IMR-90 (cell line): ENCODE data around the gene LSMEM2. TPM values are rescaled to one million over a fixed set of nuclear protein-coding genes. Genes with fewer than 3 reads are reported as not detected.

Experiments
- ATAC-seq: fragments of 200-7000 bp; cut with Tn5 transposase; 2 replicates; pipeline ENCODE4 v1.9.1; 2020; ENCODE audit warnings: low read depth, mild to moderate bottlenecking, moderate library complexity
- BruUV-seq: library from RNA; stranded (reverse); fragments of 400-500 nt; replicated peaks from 2 replicates; lab custom pipeline; 2021; lab: Mats Ljungman, UMichigan
- CTCF ChIA-PET: fragments of 300-600 bp; formaldehyde crosslinking; extraction: SDS; loops from one replicate; lab custom pipeline; 2021; ENCODE audit warnings: antibody characterized with exemption; lab: Yijun Ruan, JAX
- POLR2A ChIA-PET: fragments of 300-600 bp; sonication (Branson Sonifier 250); formaldehyde crosslinking; loops from one replicate; lab custom pipeline; 2022; ENCODE audit warnings: antibody characterized with exemption; ENCODE audit not compliant: unreplicated experiment; lab: Charles Lee
- DNase-seq: peaks from one replicate; pipeline ENCODE4 v3.0.0; 2013
- H2AFZ ChIP-seq: replicated peaks from 2 replicates; pipeline ENCODE3; 2013; ENCODE audit warnings: low read length, mild to moderate bottlenecking; ENCODE audit not compliant: poor library complexity
- H2AK5ac ChIP-seq: 2 replicates; pipeline ENCODE4 v1.6.1; 2013; ENCODE audit warnings: low read depth, low read length, inconsistent platforms
- H2AK9ac ChIP-seq: replicated peaks from 2 replicates; pipeline ENCODE3; 2013; ENCODE audit warnings: mild to moderate bottlenecking, low read depth, low read length, moderate library complexity; ENCODE audit not compliant: poor library complexity
- H2BK120ac ChIP-seq: 2 replicates; pipeline ENCODE4 v1.6.1; 2013; ENCODE audit warnings: low read depth, low read length, inconsistent platforms
- H2BK15ac ChIP-seq: 3 replicates; pipeline ENCODE4 v1.6.1; 2013; ENCODE audit warnings: low read depth, low read length, inconsistent platforms
- H2BK20ac ChIP-seq: 2 replicates; pipeline ENCODE4 v1.6.1; 2013; ENCODE audit warnings: low read depth, mild to moderate bottlenecking, inconsistent platforms, low read length, moderate library complexity
- H2BK5ac ChIP-seq: 2 replicates; pipeline ENCODE4 v1.6.1; 2013; ENCODE audit warnings: mild to moderate bottlenecking, low read depth, low read length, inconsistent platforms; ENCODE audit not compliant: poor library complexity, severe bottlenecking
- H3K14ac ChIP-seq: replicated peaks from 2 replicates; pipeline ENCODE4 v1.6.1; 2013; ENCODE audit warnings: low read depth, low read length, inconsistent platforms
- H3K18ac ChIP-seq: 2 replicates; pipeline ENCODE4 v1.6.1; 2013; ENCODE audit warnings: low read depth, low read length, control low read depth
- H3K23ac ChIP-seq: 2 replicates; pipeline ENCODE4 v1.6.1; 2013; ENCODE audit warnings: low read depth, low read length, inconsistent platforms
- H3K27ac ChIP-seq: 2 replicates; pipeline ENCODE4 v1.5.1; 2013; ENCODE audit warnings: mild to moderate bottlenecking, control low read depth, low read length; ENCODE audit not compliant: insufficient read depth
- H3K27me3 ChIP-seq: 2 replicates; pipeline ENCODE4 v1.6.1; 2013; ENCODE audit warnings: low read length; ENCODE audit not compliant: control insufficient read depth, insufficient read depth
- H3K36me3 ChIP-seq: 2 replicates; pipeline ENCODE4 v1.6.1; 2013; ENCODE audit warnings: low read length, mixed read lengths; ENCODE audit not compliant: control insufficient read depth, insufficient read depth
- H3K4ac ChIP-seq: 2 replicates; pipeline ENCODE4 v1.6.1; 2013; ENCODE audit warnings: low read depth, low read length, inconsistent platforms
- H3K4me1 ChIP-seq: 2 replicates; pipeline ENCODE4 v1.6.1; 2013; ENCODE audit warnings: low read length, mixed read lengths; ENCODE audit not compliant: control insufficient read depth, insufficient read depth
- H3K4me2 ChIP-seq: 2 replicates; pipeline ENCODE4 v1.6.1; 2013; ENCODE audit warnings: low read depth, mild to moderate bottlenecking, control low read depth, low read length, moderate library complexity
- H3K4me3 ChIP-seq: 2 replicates; pipeline ENCODE4 v1.5.1; 2013; ENCODE audit warnings: low read depth, mild to moderate bottlenecking, control low read depth, low read length, moderate library complexity; ENCODE audit not compliant: insufficient read depth
- H3K56ac ChIP-seq: 2 replicates; pipeline ENCODE4 v1.6.1; 2013; ENCODE audit warnings: low read length, inconsistent platforms; ENCODE audit not compliant: insufficient read depth; ENCODE audit errors: extremely low read depth
- H3K79me1 ChIP-seq, 2 experiments: 2 replicates each; pipeline ENCODE4 v1.6.1; 2013; ENCODE audit warnings: low read length in 2 of 2, inconsistent platforms in 1 of 2, low read depth in 1 of 2
- H3K9ac ChIP-seq: 2 replicates; pipeline ENCODE4 v1.6.1; 2013; ENCODE audit warnings: low read depth, low read length, control low read depth
- H3K9me1 ChIP-seq: 2 replicates; pipeline ENCODE4 v1.6.1; 2013; ENCODE audit warnings: low read length, inconsistent platforms; ENCODE audit not compliant: insufficient read depth
- H3K9me3 ChIP-seq: 2 replicates; pipeline ENCODE4 v1.6.1; 2013; ENCODE audit warnings: low read length; ENCODE audit not compliant: control insufficient read depth, insufficient read depth
- H4K20me1 ChIP-seq: 2 replicates; pipeline ENCODE4 v1.6.1; 2013; ENCODE audit warnings: low read length, inconsistent platforms; ENCODE audit not compliant: insufficient read depth
- H4K5ac ChIP-seq: 2 replicates; pipeline ENCODE4 v1.6.1; 2013; ENCODE audit warnings: mild to moderate bottlenecking, low read depth, low read length, control low read depth
- H4K8ac ChIP-seq, 2 experiments: 2 replicates each; pipeline ENCODE4 v1.6.1; 2013; ENCODE audit warnings: low read depth in 2 of 2, low read length in 2 of 2, control low read depth in 1 of 2, inconsistent platforms in 1 of 2
- H4K91ac ChIP-seq: 2 replicates; pipeline ENCODE4 v1.6.1; 2013; ENCODE audit warnings: low read depth, low read length, inconsistent platforms; ENCODE audit not compliant: insufficient read depth
- CEBPB ChIP-seq: IDR thresholded peaks from 2 replicates; pipeline ENCODE4 v1.6.1; 2012; ENCODE audit warnings: low read depth, low read length, improper control_type of control experiment
- CTCF ChIP-seq: conservative IDR thresholded peaks from 2 replicates; pipeline ENCODE4 v1.5.1; 2012; ENCODE audit warnings: mild to moderate bottlenecking, low read depth, low read length, improper control_type of control experiment
- ELK1 ChIP-seq: fragments of 150-350 bp; IDR thresholded peaks from 2 replicates; pipeline ENCODE4 v1.6.1; 2016; ENCODE audit warnings: low read depth, mild to moderate bottlenecking, low read length, moderate library complexity, borderline replicate concordance
- MAFK ChIP-seq: IDR thresholded peaks from 2 replicates; pipeline ENCODE4 v1.6.1; 2012; ENCODE audit warnings: low read depth, low read length, improper control_type of control experiment
- POLR2A ChIP-seq: IDR thresholded peaks from 2 replicates; pipeline ENCODE4 v1.6.1; 2012; ENCODE audit warnings: mild to moderate bottlenecking, low read depth, low read length
- SMC3 ChIP-seq: fragments of 150-350 bp; IDR thresholded peaks from 2 replicates; pipeline ENCODE4 v1.6.1; 2016; ENCODE audit warnings: low read depth, mild to moderate bottlenecking, antibody characterized with exemption, low read length, moderate library complexity
- USF2 ChIP-seq: fragments of 150-350 bp; IDR thresholded peaks from 2 replicates; pipeline ENCODE4 v1.6.1; 2017; ENCODE audit warnings: mild to moderate bottlenecking, antibody characterized with exemption, low read length, low read depth
- WGBS, 2 experiments: methylation state at CpG; one replicate each; pipeline versions ENCODE4 v1.1.5 to v1.1.7; 2013; ENCODE audit warnings: missing lambda C conversion rate in 2 of 2; ENCODE audit not compliant: insufficient read length in 1 of 2; ENCODE audit errors: extremely low coverage in 2 of 2; 5-methylcytosine and 5-hydroxymethylcytosine counted together
- dilution Hi-C: fragments of 300-500 bp; cut with HindIII; formaldehyde crosslinking; loops from one replicate; pipeline ENCODE4 v1.14.3; 2018; ENCODE audit warnings: low sequenced_read_pairs; ENCODE audit not compliant: unreplicated experiment
- in situ Hi-C: fragments of 300-500 bp; cut with MboI; formaldehyde crosslinking; loops from 3 replicates; pipeline ENCODE4 v1.14.3; 2019; ENCODE audit warnings: low sequenced_read_pairs, inconsistent platforms, mixed read lengths
- intact Hi-C: fragments of 100-400 bp; cut with micrococcal nuclease; formaldehyde crosslinking; loops from 2 replicates; pipeline ENCODE4 v1.10.0; 2022
- polyA plus RNA-seq, 3 experiments: library from polyadenylated mRNA; depleted of rRNA; stranded (reverse); fragments of >200 nt; gene quantifications; 2 replicates each; pipeline ENCODE4 v1.2.3, GENCODE V29; 2012; ENCODE audit warnings: low replicate concordance in 1 of 3
- total RNA-seq: library from RNA; depleted of rRNA; stranded (reverse); fragments of >200 nt; gene quantifications from 2 replicates; pipeline ENCODE4 v1.2.3, GENCODE V29; 2012

Gene LSMEM2
- total and polyA plus RNA-seq, 2 of the 4 experiments (the other 2 are of a cell fraction): under 0.01 TPM; not detected in 1

GRCh38 chr3:50289130-50289529 lies 10.2 kb downstream of the LSMEM2 start:
- H3K27ac ChIP-seq: no peak overlapping the region
- H2BK20ac ChIP-seq: no peak overlapping the region
- no peak overlapping the region for H2AK5ac ChIP-seq
- H2AK9ac ChIP-seq: no peak overlapping the region
- no peak overlapping the region for H3K4me3 ChIP-seq
- no peak overlapping the region for H3K23ac ChIP-seq
- CTCF ChIA-PET: no interaction called here
- dilution Hi-C loops (no loop called here), in situ Hi-C loops (no loop called here), intact Hi-C loops (no loop called here)
- DNase-seq (no peak), ATAC-seq (no peak)
- no peak overlapping the region for H3K4me2 ChIP-seq
- H3K9me1 ChIP-seq: no peaks in the 10 kb centered on the region; the same call in 1 of the 2 replicates
- POLR2A ChIA-PET: no interaction called here
- H4K91ac ChIP-seq: no peak overlapping the region
- TF ChIP-seq CEBPB: no peak
- no peak for TF ChIP-seq CTCF
- TF ChIP-seq ELK1: no peak
- TF ChIP-seq SMC3: no peak
- TF ChIP-seq POLR2A: no peak
- no peak for TF ChIP-seq MAFK
- TF ChIP-seq USF2: no peak
- H3K4me1 ChIP-seq: peaks cover 8% of the 10 kb centered on the region
- no peak overlapping the region for H3K4ac ChIP-seq
- H4K20me1 ChIP-seq: no peaks in the 10 kb centered on the region; the same call in 1 of the 2 replicates
- H4K5ac ChIP-seq: no peak overlapping the region
- no peak overlapping the region for H3K14ac ChIP-seq
- H2BK15ac ChIP-seq: no peak overlapping the region
- no TSS peak for BruUV-seq
- no peaks in the 10 kb centered on the region for H3K27me3 ChIP-seq
- H3K18ac ChIP-seq: no peak overlapping the region
- H3K9me3 ChIP-seq: no peaks in the 10 kb centered on the region
- no peak overlapping the region for H4K8ac ChIP-seq
- H2BK120ac ChIP-seq: no peak overlapping the region
- no peak overlapping the region for H2BK5ac ChIP-seq
- H3K56ac ChIP-seq: no peak overlapping the region
- WGBS, 2 experiments: no CpG with 5 or more reads among the region's 6 CpGs
- no peak overlapping the region for H3K9ac ChIP-seq
- H2AFZ ChIP-seq: no peak overlapping the region
- H3K36me3 ChIP-seq: peaks cover 34% of the 10 kb centered on the region
- peaks cover 14 to 31% of the 10 kb centered on the region in 2 experiments for H3K79me1 ChIP-seq
